HepG2 (cell line): ENCODE data around the gene FAM174C. TPM values are rescaled to one million over a fixed set of nuclear protein-coding genes. Genes with fewer than 3 reads are reported as not detected.
A peak's percentile ranks its signal among the peaks of the same experiment; 100 is the strongest.

ENCODE experiments used
- ARID2 ChIP-seq: sonication (generic); formaldehyde crosslinking; IDR thresholded peaks from 2 replicates; pipeline ENCODE4 v1.8.1; 2022; ENCODE audit warnings: mild to moderate bottlenecking, missing genetic modification reagents, borderline replicate concordance
- ARNT2 ChIP-seq: sonication (generic); formaldehyde crosslinking; IDR thresholded peaks from 2 replicates; pipeline ENCODE4 v1.8.0; 2022; ENCODE audit warnings: mild to moderate bottlenecking, low read depth, missing genetic modification reagents, moderate library complexity
- GATA4 ChIP-seq: sonication (generic); IDR thresholded peaks from 2 replicates; pipeline ENCODE4 v1.6.1; 2016; ENCODE audit warnings: antibody characterized with exemption, low read depth, borderline replicate concordance
- HOXA7 ChIP-seq: sonication (generic); formaldehyde crosslinking; IDR thresholded peaks from 2 replicates; pipeline ENCODE4 v1.8.1; 2022; ENCODE audit warnings: mild to moderate bottlenecking, missing genetic modification reagents, moderate library complexity
- IRF2 ChIP-seq: IDR thresholded peaks from 2 replicates; pipeline ENCODE4 v1.6.1; 2018; ENCODE audit warnings: missing genetic modification reagents, missing compliant biosample characterization
- MAF1 ChIP-seq: sonication (generic); formaldehyde crosslinking; IDR thresholded peaks from 2 replicates; pipeline ENCODE4 v1.5.0; 2020; ENCODE audit warnings: missing genetic modification reagents, borderline replicate concordance
- MAFF ChIP-seq: IDR thresholded peaks from 2 replicates; pipeline ENCODE4 v1.6.1; 2011; ENCODE audit warnings: low read depth, low read length, improper control_type of control experiment
- MTA1 ChIP-seq: sonication (generic); formaldehyde crosslinking; IDR thresholded peaks from 2 replicates; pipeline ENCODE4 v1.4.0; 2020; ENCODE audit warnings: missing genetic modification reagents, mild to moderate bottlenecking, borderline replicate concordance
- NCOA1 ChIP-seq: sonication (generic); formaldehyde crosslinking; IDR thresholded peaks from 2 replicates; pipeline ENCODE4 v1.9.0; 2021; ENCODE audit warnings: missing genetic modification reagents
- SMAD9 ChIP-seq: sonication (generic); formaldehyde crosslinking; IDR thresholded peaks from 2 replicates; pipeline ENCODE4 v1.5.1; 2020; ENCODE audit warnings: mild to moderate bottlenecking, missing genetic modification reagents
- SNAI1 ChIP-seq: sonication (generic); formaldehyde crosslinking; IDR thresholded peaks from 2 replicates; pipeline ENCODE4 v1.5.0; 2020; ENCODE audit warnings: mild to moderate bottlenecking, missing genetic modification reagents, borderline replicate concordance
- SSRP1 ChIP-seq: IDR thresholded peaks from 2 replicates; pipeline ENCODE4 v1.6.1; 2016; ENCODE audit warnings: control low read depth
- ZBTB42 ChIP-seq: sonication (generic); formaldehyde crosslinking; IDR thresholded peaks from 2 replicates; pipeline ENCODE4 v1.5.0; 2020; ENCODE audit warnings: mild to moderate bottlenecking, missing genetic modification reagents
- ZFAT ChIP-seq: sonication (generic); formaldehyde crosslinking; conservative IDR thresholded peaks from 2 replicates; pipeline ENCODE4 v1.8.1; 2023; ENCODE audit warnings: missing genetic modification reagents, inconsistent platforms
- ZFP1 ChIP-seq: IDR thresholded peaks from 2 replicates; pipeline ENCODE4 v1.6.1; 2016
- ZNF333 ChIP-seq: sonication (generic); formaldehyde crosslinking; IDR thresholded peaks from 2 replicates; pipeline ENCODE4 v1.4.0; 2020; ENCODE audit warnings: mild to moderate bottlenecking, missing genetic modification reagents, borderline replicate concordance
- ZNF382 ChIP-seq: sonication (generic); formaldehyde crosslinking; IDR thresholded peaks from 2 replicates; pipeline ENCODE4 v1.5.0; 2020; ENCODE audit warnings: missing genetic modification reagents, mild to moderate bottlenecking, borderline replicate concordance
- ZNF570 ChIP-seq: sonication (generic); formaldehyde crosslinking; IDR thresholded peaks from 2 replicates; pipeline ENCODE4 v1.4.0; 2020; ENCODE audit warnings: mild to moderate bottlenecking, missing genetic modification reagents, borderline replicate concordance
- polyA plus RNA-seq, 8 experiments: library from polyadenylated mRNA; depleted of rRNA in 3 of 8; stranded (reverse) in 7 of 8; unstranded in 1 of 8; fragments of >200 nt; fragmentation: Illumina TruSeq in 4 of 8; extraction: Trizol in 4 of 8; gene quantifications; 2 replicates each; pipeline versions ENCODE4 v1.2.1 to v1.2.3, GENCODE V29; 2011 to 2016; ENCODE audit warnings: low read depth in 4 of 8, missing spikeins in 1 of 8, mixed read lengths in 1 of 8; ENCODE audit not compliant: insufficient read depth in 1 of 8
- total RNA-seq, 5 experiments: library from RNA; depleted of rRNA; stranded (reverse); fragments of >200 nt; fragmentation: Illumina TruSeq; extraction: Trizol; gene quantifications; 2 replicates each; pipeline ENCODE4 v1.2.3, GENCODE V29; 2016; ENCODE audit warnings: low read depth in 1 of 5
- TF ChIP-seq, protein P1 (sequence below): sonication (generic); formaldehyde crosslinking; IDR thresholded peaks from 2 replicates; pipeline ENCODE4 v1.5.0; 2020; ENCODE audit warnings: mild to moderate bottlenecking, missing genetic modification reagents
- TF ChIP-seq, protein P2 (sequence below): sonication (generic); formaldehyde crosslinking; IDR thresholded peaks from 2 replicates; pipeline ENCODE4 v1.4.0; 2020; ENCODE audit warnings: missing genetic modification reagents
- TF ChIP-seq, protein P3 (sequence below): sonication (generic); formaldehyde crosslinking; IDR thresholded peaks from 2 replicates; pipeline ENCODE4 v1.4.0; 2020; ENCODE audit warnings: missing genetic modification reagents

The FAM174C gene
- total and polyA plus RNA-seq, 2 of the 13 experiments (the other 11 are each of a cell fraction or from before 2014, with no cell fraction given) = 19.5 to 31.3 TPM

DNA sequence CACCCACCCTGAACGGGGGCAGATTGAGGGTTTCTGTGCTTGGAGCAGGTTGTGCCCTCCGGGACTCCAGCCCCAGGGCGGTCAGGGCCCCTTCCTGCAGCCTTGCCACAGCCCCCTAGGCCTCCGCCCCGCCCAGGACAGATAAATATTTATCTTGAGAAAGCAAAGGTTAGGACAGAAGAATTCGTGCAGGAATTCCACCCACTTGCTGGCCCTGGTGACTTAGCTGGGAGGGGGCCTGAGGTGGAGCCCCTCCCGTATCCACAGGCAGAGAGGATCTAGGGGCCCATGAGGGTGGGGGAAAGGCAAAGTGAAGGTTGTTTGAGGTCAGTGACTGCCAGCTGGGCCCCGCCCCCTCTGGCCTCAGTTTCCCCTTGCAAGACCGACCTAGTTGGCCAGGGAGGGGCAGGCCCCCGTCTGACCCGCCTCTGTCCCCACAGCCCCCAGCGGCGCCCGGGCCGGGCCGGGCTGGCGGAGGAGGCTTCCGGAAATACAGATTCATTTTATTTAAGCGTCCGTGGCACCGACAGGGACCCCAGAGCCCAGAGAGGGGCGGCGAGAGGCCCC lies 21.7 kb upstream of the FAM174C start (continued):
- TF ChIP-seq, protein P1, sequence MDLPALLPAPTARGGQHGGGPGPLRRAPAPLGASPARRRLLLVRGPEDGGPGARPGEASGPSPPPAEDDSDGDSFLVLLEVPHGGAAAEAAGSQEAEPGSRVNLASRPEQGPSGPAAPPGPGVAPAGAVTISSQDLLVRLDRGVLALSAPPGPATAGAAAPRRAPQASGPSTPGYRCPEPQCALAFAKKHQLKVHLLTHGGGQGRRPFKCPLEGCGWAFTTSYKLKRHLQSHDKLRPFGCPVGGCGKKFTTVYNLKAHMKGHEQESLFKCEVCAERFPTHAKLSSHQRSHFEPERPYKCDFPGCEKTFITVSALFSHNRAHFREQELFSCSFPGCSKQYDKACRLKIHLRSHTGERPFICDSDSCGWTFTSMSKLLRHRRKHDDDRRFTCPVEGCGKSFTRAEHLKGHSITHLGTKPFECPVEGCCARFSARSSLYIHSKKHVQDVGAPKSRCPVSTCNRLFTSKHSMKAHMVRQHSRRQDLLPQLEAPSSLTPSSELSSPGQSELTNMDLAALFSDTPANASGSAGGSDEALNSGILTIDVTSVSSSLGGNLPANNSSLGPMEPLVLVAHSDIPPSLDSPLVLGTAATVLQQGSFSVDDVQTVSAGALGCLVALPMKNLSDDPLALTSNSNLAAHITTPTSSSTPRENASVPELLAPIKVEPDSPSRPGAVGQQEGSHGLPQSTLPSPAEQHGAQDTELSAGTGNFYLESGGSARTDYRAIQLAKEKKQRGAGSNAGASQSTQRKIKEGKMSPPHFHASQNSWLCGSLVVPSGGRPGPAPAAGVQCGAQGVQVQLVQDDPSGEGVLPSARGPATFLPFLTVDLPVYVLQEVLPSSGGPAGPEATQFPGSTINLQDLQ (CRISPR knock-in tag) = no peak
- TF ChIP-seq ZBTB42 (CRISPR knock-in tag) (no peak), GATA4 (peak; percentile 18; the same call in 1 of the 2 replicates), ZNF570 (CRISPR knock-in tag) (no peak), ZNF333 (CRISPR knock-in tag) (no peak), IRF2 (CRISPR knock-in tag) (peak; percentile 51; the same call in 1 of the 2 replicates), ARID2 (CRISPR knock-in tag) (no peak), SNAI1 (0 out of 2 replicates have a peak, but pooled peaks have one; percentile 40), MAFF (no peak), ARNT2 (no peak), MTA1 (0 out of 2 replicates have a peak, but pooled peaks have one; percentile 25), ZFP1 (CRISPR knock-in tag) (no peak; the same call in 1 of the 2 replicates), SMAD9 (CRISPR knock-in tag) (no peak), NCOA1 (CRISPR knock-in tag) (peak; percentile 85), SSRP1 (CRISPR knock-in tag) (no peak), ZNF382 (CRISPR knock-in tag) (no peak), HOXA7 (CRISPR knock-in tag) (no peak), ZFAT (CRISPR knock-in tag) (no peak), MAF1 (no peak)
- TF ChIP-seq, protein P2, sequence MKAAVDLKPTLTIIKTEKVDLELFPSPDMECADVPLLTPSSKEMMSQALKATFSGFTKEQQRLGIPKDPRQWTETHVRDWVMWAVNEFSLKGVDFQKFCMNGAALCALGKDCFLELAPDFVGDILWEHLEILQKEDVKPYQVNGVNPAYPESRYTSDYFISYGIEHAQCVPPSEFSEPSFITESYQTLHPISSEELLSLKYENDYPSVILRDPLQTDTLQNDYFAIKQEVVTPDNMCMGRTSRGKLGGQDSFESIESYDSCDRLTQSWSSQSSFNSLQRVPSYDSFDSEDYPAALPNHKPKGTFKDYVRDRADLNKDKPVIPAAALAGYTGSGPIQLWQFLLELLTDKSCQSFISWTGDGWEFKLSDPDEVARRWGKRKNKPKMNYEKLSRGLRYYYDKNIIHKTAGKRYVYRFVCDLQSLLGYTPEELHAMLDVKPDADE (CRISPR knock-in tag) = no peak
- TF ChIP-seq, protein P3, sequence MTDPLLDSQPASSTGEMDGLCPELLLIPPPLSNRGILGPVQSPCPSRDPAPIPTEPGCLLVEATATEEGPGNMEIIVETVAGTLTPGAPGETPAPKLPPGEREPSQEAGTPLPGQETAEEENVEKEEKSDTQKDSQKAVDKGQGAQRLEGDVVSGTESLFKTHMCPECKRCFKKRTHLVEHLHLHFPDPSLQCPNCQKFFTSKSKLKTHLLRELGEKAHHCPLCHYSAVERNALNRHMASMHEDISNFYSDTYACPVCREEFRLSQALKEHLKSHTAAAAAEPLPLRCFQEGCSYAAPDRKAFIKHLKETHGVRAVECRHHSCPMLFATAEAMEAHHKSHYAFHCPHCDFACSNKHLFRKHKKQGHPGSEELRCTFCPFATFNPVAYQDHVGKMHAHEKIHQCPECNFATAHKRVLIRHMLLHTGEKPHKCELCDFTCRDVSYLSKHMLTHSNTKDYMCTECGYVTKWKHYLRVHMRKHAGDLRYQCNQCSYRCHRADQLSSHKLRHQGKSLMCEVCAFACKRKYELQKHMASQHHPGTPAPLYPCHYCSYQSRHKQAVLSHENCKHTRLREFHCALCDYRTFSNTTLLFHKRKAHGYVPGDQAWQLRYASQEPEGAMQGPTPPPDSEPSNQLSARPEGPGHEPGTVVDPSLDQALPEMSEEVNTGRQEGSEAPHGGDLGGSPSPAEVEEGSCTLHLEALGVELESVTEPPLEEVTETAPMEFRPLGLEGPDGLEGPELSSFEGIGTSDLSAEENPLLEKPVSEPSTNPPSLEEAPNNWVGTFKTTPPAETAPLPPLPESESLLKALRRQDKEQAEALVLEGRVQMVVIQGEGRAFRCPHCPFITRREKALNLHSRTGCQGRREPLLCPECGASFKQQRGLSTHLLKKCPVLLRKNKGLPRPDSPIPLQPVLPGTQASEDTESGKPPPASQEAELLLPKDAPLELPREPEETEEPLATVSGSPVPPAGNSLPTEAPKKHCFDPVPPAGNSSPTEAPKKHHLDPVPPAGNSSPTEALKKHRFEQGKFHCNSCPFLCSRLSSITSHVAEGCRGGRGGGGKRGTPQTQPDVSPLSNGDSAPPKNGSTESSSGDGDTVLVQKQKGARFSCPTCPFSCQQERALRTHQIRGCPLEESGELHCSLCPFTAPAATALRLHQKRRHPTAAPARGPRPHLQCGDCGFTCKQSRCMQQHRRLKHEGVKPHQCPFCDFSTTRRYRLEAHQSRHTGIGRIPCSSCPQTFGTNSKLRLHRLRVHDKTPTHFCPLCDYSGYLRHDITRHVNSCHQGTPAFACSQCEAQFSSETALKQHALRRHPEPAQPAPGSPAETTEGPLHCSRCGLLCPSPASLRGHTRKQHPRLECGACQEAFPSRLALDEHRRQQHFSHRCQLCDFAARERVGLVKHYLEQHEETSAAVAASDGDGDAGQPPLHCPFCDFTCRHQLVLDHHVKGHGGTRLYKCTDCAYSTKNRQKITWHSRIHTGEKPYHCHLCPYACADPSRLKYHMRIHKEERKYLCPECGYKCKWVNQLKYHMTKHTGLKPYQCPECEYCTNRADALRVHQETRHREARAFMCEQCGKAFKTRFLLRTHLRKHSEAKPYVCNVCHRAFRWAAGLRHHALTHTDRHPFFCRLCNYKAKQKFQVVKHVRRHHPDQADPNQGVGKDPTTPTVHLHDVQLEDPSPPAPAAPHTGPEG (CRISPR knock-in tag) = no peak
